HG03432 (cell line): Measurements from ENCODE around the gene KRTAP3-1.
"Not testable (repeated sequence)": the region's sequence is repeated elsewhere in the genome, so short reads cannot be mapped to it uniquely, and the experiment has no call there.

ENCODE experiments used
- ATAC-seq: cut with Tn5 transposase; IDR thresholded peaks from one replicate; pipeline ENCODE4 v1.9.1; 2021; ENCODE audit warnings: mild to moderate bottlenecking, moderate library complexity; ENCODE audit not compliant: unreplicated experiment

The KRTAP3-1 gene

DNA sequence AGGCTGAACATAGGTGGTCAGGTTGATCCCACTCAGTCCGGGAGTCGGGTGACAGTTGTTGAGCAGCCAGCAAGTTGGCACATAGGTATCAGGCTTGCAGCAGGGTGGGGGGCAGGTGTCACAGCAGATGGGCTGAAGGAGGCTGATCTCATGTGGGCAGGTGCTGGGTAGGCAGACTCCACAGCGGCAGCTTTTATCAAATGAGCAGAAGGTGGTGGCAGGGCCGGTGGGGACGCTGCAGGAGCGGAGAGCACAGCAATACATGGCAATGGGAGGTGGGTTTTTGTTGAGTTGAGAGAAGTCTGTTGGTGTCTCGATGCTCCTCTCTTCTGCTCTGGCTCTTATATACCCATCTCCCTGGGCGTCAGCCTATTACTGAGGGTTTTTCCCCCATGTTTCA lies at the start of gene KRTAP3-1:
KRTAP3-1 (minus strand) TSS at position 318 of the 400 bp plus-strand sequence; CDS start at position 264, 54 bp downstream.
- no peak for ATAC-seq

DNA sequence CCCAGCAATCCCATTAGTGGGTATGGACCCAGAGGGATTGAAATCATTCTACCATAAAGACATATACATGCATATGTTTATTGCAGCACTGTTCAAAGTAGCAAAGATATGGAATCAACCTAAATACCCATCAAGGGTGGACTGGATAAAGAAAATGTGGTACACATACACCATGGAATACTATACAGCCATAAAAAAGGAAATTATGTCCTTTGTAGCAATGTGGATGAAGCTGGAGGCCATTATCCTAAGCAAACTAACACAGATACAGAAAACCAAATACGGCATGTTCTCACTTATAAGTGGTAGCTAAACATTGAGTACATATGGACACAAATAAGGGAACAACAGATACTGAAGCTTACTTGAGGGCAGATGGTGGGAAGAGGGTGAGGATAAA lies 48.6 kb upstream of the KRTAP3-1 start:
- no peak for ATAC-seq

DNA sequence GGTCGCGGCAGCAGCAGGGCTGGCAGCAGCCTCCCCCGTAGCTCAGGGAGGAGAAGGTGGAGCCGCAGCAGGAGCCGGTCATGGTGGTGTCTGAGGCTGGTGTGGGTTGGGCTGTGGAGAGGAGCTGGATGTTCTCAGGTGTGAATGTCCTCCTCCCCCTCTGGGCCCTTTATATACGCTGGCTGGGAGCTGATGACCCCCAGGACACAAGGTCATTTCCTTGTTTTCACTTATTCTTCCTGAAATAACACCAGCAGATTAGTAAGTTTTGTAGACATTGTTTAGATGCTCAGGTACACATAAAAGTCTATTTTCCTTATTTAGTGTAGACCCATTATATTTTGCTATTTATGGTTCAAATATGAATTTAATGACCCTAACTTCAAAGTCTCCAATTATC lies 46.2 kb upstream of the KRTAP3-1 start, which contains the start of gene KRTAP2-2:
KRTAP2-2 (minus strand) TSS at position 101 of the 400 bp plus-strand sequence; CDS start at position 82, 19 bp downstream.
- ATAC-seq, result not testable (repeated sequence)

DNA sequence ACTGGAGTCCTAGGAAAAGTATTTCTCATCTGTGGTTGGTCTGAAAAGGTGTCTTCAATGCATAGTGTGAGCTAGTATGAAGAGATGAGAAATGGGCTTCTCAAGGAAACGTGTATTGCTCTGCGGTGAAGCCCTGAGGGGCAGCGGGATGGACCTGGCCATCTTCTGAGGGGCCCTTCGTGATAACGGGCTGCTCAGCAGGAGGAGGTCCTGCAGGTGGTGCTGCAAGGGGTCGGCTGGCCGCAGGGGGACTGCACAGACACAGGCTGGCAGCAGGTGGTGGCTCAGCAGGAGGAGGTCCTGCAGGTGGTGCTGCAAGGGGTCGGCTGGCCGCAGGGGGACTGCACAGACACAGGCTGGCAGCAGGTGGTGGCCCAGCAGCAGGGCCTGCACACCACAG lies 45.6 kb upstream of the KRTAP3-1 start:
- not testable (repeated sequence) for ATAC-seq

DNA sequence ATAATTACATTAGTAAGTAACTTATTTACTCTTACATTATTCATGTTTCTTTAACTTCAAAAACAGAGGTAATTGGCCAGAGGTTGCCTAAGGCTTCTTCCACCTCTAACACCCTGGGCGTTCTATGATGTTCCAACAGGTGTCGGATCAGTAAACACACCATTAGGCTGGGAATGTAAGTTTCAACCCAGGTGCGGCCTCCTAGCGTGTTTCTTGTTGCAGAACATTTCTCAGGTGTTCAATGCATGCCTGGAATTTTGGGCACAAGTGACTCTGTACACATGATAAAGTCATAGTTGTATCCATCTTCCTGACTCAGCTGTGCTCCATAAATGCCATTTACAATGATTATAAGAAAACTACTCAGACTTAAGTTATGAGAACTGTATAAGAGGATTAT lies 45.1 kb upstream of the KRTAP3-1 start:
- no peak for ATAC-seq

DNA sequence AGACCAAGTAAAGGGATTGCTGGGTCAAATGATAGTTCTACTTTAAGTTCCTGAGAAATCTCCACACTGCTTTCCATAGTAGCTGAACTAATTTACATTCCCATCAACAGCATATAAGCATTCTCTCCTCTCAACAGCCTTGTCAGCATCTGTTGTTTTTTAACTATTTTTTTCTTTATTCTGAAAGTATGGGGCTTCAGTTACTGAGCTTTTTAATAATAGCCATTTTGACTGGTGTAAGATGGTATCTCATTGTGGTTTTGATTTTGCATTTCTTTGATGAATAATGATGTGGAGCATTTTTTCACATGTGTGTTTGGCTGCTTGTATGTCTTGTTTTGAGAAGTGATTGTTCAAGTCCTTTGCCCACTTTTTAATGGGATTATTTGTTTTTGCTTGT lies 43.6 kb upstream of the KRTAP3-1 start:
- no peak for ATAC-seq

DNA sequence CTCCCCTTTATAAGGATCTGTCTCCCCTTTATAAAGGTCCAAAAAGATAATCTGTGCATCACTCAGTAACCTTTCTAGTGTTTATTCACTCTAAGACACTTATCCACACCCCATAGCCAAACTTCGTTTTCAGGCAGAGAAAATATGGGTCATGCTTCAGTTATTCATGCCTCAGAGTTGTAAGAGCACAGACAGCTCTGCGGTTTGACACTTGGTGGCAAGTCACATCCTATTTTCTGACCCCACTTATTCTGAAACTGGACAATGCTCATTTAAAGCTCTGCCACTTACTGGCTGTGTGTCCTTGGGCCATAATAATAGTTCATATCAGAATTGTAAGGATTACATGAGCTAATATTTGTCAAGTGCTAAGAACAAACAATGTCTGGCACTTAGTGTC lies 40.2 kb upstream of the KRTAP3-1 start:
- ATAC-seq, result no peak

DNA sequence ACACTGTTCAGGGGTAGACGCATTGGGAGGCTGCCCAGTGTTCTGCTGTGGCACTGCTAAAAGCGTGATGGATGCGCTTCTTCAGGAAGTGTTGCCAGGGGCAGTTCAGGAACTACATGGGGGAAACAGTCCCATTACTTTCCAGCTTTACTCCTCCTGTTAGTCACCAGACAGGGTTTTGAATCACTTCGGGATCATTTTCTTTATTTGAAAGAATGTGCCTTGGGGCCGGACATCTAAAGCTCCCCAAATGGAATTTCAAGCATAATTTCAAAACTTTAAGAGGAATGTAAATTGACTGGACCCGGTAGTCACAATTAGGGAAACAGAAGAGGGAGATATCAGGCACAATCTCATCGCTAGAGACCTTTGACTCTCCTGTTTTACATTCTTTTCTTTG lies 39.5 kb upstream of the KRTAP3-1 start:
- no peak for ATAC-seq

DNA sequence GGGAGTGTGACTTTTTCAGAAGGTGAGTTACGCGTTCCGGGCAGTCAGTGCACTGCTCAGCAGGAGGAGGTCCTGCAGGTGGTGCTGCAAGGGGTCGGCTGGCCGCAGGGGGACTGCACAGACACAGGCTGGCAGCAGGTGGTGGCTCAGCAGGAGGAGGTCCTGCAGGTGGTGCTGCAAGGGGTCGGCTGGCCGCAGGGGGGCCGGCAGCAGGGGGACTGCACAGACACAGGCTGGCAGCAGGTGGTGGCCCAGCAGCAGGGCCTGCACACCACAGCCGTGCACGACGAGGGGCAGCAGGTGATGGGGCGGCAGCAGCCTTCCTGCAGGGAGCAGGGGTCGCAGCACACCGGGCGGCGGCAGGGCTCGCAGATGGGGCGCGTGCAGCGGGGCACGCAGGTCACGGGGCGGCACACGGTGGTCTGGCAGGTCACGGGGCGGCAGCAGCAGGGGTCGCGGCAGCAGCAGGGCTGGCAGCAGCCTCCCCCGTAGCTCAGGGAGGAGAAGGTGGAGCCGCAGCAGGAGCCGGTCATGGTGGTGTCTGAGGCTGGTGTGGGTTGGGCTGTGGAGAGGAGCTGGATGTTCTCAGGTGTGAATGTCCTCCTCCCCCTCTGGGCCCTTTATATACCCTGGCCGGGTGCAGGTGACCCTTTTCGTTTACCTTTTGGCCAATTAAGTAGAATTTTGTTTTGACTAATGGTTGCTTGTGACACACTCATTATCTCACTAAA lies 38.0 kb upstream of the KRTAP3-1 start, which contains the start of gene KRTAP2-1:
KRTAP2-1 (minus strand) TSS at position 582 of the 731 bp plus-strand sequence; CDS start at position 533, 49 bp downstream.
- ATAC-seq, result not testable (repeated sequence)

DNA sequence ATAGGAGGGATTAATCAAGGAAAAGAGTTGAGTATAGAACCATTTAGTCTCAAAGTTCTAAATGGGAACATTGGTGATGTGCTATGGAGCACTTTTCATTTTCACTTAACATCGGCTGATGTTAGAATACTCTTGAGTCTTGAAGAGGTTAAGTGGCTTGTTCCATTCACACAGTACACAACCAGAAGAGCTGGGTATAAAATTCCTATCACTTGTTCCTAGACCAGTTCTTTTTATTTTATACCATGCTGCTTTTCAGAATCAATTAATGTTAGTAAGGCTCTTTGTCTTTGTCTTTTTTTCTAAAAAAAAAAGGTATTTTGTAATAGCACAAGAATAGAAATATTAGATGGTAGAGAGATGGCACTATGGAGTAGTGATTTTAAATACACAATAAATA lies 34.0 kb upstream of the KRTAP3-1 start:
- ATAC-seq, result no peak

DNA sequence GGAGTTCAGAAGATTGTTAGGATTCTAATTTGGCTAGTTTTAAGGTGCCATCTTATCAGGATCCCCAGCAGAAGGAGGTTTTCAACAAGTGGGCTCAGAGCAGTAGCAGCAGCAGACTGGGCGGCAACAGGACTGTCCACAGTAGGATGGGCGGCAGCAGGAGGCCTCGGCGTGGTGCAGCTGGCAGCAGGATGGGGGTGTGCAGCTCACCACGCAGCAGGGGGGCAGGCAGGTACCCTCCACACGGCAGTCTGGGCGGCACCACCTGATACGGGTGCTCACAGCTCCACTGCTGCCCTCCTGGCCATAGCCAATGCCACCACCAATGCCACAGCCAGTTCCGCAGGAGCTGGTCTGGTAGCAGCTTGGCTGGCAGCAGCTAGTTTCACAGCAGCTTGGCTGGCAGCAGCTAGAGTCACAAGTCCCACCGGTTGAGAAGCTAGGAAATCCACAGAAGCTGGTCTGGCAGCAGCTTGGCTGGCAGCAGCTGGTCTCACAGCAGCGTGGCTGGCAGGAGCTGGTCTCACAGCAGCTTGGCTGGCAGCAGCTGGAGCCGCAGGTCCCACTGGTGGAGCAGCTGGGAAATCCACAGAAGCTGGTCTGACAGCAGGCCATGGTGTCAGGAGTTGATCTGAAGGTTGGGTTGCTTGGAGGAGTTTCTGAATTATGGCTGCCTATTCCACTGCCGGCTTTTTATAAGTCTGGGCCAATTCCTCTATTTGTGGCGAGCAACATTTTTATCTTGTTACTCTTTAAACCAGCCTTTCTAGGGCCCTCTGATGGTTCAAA lies 32.0 kb upstream of the KRTAP3-1 start, which contains the start of gene KRTAP1-1:
KRTAP1-1 (minus strand) TSS at position 668 of the 789 bp plus-strand sequence; CDS start at position 615, 53 bp downstream.
- ATAC-seq, result not testable (repeated sequence)

DNA sequence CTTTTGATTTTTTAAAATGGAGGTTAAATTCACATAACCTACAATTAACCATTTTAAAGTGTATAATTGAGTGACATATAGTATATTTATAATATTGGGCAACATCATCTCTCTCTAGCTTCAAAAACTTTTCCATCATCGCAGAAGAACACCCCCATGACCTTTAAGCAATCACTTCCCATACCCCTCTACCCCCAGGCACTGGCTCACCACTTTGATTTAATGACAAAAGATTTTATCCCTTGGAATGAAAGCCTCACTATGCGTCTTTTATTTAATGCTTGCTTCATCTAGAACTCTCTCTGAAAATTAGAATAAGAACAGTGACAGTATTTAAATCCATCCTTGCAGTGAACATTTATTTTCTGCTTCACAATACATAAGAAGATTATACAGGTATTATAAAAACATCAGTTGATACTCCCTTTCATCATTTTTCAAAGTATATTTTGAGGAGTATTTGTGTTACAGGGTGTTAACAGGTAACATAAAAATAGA lies 29.0 kb upstream of the KRTAP3-1 start:
- ATAC-seq, result no peak

DNA sequence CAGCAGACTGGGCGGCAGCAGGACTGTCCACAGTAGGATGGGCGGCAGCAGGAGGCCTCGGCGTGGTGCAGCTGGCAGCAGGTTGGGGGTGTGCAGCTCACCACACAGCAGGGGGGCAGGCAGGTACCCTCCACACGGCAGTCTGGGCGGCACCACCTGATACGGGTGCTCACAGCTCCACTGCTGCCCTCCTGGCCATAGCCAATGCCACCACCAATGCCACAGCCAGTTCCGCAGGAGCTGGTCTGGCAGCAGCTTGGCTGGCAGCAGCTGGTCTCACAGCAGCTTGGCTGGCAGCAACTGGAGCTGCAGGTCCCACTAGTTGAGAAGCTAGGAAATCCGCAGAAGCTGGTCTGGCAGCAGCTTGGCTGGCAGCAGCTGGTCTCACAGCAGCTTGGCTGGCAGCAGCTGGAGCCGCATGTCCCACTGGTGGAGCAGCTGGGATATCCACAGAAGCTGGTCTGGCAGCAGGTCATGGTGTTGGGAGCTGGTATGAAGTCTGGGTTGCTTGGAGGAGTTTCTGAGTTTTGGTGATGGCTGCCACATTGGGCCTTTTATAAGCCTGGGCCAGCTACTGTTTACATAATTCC lies 25.5 kb upstream of the KRTAP3-1 start, which contains the start of gene KRTAP1-3:
KRTAP1-3 (minus strand) TSS at position 529 of the 590 bp plus-strand sequence; CDS start at position 476, 53 bp downstream.
- not testable (repeated sequence) for ATAC-seq

DNA sequence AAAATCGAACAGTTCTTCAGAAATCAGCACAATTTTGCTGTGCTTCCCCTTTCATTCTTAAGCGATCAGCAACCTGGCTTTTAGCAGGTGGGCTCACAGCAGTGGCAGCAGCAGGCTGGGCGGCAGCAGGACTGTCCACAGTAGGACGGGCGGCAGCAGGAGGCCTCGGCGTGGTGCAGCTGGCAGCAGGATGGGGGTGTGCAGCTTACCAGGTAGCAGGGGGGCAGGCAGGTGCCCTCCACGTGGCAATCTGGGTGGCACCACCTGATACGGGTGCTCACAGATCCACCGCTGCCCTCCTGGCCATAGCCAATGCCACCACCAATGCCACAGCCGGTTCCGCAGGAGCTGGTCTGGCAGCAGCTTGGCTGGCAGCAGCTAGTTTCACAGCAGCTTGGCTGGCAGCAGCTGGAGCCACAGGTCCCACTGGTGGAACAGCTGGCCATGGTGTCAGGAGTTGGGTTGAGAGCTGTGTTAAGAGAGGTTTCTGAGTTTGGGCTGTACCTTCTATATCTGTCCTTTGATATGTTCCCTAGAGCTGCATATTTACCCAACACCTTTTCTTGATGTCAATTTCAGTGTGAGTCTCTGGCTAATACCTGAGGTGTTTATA lies 20.8 kb upstream of the KRTAP3-1 start, which contains the start of gene KRTAP1-4:
KRTAP1-4 (minus strand) TSS at position 563 of the 613 bp plus-strand sequence; CDS start at position 446, 117 bp downstream.
- no peak for ATAC-seq

DNA sequence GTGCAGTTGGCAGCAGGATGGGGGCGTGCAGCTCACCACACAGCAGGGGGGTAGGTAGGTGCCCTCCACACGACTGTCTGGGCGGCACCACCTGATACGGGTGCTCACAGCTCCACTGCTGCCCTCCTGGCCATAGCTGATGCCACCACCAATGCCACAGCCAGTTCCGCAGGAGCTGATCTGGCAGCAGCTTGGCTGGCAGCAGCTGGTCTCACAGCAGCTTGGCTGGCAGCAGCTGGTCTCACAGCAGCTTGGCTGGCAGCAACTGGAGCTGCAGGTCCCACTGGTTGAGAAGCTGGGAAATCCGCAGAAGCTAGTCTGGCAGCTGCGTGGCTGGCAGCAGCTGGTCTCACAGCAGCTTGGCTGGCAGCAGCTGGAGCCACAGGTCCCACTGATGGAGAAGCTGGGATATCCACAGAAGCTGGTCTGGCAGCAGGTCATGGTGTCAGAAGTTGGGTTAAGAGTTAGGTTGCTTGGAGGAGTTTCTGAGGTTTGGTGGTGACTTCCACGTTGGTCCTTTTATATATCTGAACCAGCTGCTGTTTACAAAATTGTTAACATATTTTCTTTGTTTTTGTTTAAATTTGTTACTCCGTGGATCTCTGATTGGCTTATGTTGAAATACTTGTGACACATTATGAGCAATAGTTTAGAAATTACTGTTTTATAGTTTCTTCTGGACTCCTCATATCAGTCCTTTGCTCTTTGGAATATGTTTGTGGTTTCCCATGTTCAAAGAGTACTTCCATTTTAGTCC lies 18.0 kb upstream of the KRTAP3-1 start, which contains the start of gene KRTAP1-5:
KRTAP1-5 (minus strand) TSS at position 494 of the 757 bp plus-strand sequence; CDS start at position 441, 53 bp downstream.
- no peak for ATAC-seq

DNA sequence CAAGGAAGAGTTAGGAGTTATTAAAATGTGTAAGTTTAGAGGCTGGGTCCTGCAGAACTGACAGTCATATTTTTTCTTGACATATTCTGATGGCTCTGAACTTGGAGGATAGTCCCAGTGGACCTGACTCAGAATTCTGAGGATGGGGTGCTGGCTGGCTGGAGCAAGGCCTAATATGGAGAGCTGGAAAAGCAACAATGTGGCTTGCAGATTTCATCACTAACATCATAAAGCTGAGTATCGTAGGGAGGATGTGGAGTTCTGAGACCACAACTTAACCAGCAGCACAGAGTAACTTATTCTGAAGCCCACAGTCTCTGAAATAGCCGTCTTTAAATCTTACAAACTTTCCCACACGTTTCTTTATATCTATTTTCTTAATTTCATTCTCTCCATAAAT lies 15.8 kb upstream of the KRTAP3-1 start:
- ATAC-seq, result no peak

DNA sequence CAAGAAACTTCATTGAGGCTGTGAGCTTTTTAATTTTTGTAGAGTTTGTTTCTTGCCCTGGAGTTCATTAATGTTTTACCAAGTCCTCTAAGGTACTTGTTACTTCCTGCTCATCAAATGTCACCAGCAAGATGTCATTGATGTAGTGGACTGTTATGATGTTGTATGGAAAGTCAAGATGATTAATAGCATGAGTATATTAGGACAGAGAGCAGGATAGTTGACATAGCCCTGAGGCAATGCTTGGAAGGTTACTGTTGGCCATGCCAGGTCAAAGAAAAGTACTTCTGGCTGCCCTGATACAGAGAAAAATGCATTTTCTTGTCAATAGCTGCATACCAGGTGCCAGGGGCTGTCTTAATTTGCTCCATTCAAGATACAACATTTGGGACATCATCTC lies 11.4 kb upstream of the KRTAP3-1 start:
- ATAC-seq, result no peak

DNA sequence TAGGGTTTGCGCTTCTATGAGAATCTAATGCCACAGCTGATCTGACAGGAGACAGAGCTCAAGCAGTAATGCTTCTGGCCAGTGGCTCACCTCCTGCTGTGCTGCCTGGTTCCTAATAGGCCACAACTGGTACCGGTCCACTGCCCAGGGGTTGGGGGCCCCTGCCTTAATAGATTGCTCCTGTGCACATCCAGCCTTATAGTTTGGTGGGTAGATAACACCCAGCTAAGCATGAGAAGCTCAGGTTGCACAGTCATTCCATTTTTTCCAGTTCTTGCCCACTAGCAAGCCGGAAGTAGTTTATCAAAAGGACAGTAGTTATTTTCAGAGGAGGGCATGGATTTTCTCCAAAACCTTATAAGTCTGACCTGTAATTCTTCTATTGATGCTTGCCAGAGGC lies 10.5 kb upstream of the KRTAP3-1 start:
- ATAC-seq, result no peak

DNA sequence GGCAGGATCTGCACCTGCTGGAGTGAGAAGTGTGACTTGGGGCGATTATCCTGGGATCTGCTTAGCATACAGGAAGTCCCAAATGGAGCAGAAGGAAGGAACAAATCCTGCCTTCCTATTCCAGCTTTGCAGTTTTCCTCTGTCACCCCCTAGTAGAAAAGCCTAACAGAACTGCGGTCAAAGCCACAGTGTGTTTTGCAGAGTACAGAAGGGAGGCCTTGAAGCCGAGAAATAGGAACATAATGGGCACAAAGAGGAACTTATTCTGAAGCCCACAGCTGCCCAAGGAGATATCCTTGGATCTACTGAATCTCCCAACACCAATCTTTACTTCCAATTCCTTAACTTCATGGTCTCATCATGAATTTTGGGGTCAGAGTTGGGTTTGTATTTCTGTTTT lies 9.6 kb upstream of the KRTAP3-1 start:
- no peak for ATAC-seq
